Left ventricle myocardium inferior (tissue), 1 donor: ENCODE data around the gene ROS1. TPM values are rescaled to one million over a fixed set of nuclear protein-coding genes. Genes with fewer than 3 reads are reported as not detected.
"Not testable (repeated sequence)": the region's sequence is repeated elsewhere in the genome, so short reads cannot be mapped to it uniquely, and the experiment has no call there.

ENCODE experiments used
- DNase-seq: peaks from one replicate; pipeline ENCODE4 v3.0.0-alpha.2; 2020
- H3K27ac ChIP-seq: fragments of 200-600 bp; replicated peaks from 2 replicates; pipeline ENCODE4 v1.8.0; 2021
- H3K27me3 ChIP-seq: fragments of 200-600 bp; 2 replicates; pipeline ENCODE4 v1.8.0; 2021; ENCODE audit warnings: low read depth
- H3K36me3 ChIP-seq: fragments of 200-600 bp; 2 replicates; pipeline ENCODE4 v1.8.0; 2021
- H3K4me1 ChIP-seq: fragments of 200-600 bp; 2 replicates; pipeline ENCODE4 v1.8.0; 2021
- H3K4me3 ChIP-seq: fragments of 200-600 bp; 2 replicates; pipeline ENCODE4 v1.8.0; 2021; ENCODE audit warnings: mild to moderate bottlenecking, moderate library complexity
- H3K9me3 ChIP-seq: fragments of 200-600 bp; replicated peaks from 2 replicates; pipeline ENCODE4 v1.8.0; 2021
- intact Hi-C: fragments of 100-400 bp; cut with micrococcal nuclease; formaldehyde crosslinking; loops from one replicate; pipeline ENCODE4 v1.11.0; 2022
- total RNA-seq: library from RNA; stranded (reverse); fragmentation: NEBNext Ultra II Directional; extraction: Animal tissue kit (Norgen Biotek cat#: 25700); gene quantifications from one replicate; pipeline ENCODE4 v1.2.1, GENCODE V29; 2021
- TF ChIP-seq, protein P1 (sequence below): fragments of 200-600 bp; IDR thresholded peaks from 2 replicates; pipeline ENCODE4 v1.8.0; 2021; ENCODE audit warnings: antibody characterized with exemption, mild to moderate bottlenecking, borderline replicate concordance
- donor health status: DM: no; HTN: yes; CAD: no; lungs with severe emphysema.

Gene ROS1
- total RNA-seq, 1 donor from 2014 or later, result 0.08 TPM

DNA sequence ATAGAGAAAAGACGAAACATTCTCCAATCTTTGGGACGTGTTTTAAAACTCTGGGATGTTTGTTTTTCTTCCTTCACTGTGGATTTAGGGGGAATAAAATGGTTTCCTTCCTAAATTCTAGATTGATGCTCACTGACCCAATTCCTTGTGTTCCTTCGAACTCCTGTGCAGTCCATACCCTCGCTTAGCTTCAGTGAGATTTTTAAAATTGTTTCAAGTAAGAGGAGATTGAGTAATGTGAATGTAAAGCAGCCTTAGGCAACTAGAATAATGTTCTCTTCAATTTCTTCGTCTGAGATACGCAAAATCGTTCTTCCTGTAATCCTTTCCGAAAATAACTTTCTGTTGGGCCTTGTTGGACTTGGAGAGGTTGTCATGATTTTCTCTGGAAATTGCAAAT, 162.9 kb downstream of the ROS1 start:
- Histone ChIP-seq H3K9me3 (no peaks in the 10 kb centered on the region), H3K4me3 (no peak overlapping the region), H3K27me3 (peaks cover 98% of the 10 kb centered on the region), H3K27ac (no peak overlapping the region), H3K4me1 (peaks cover 24% of the 10 kb centered on the region), H3K36me3 (no peaks in the 10 kb centered on the region)
- TF ChIP-seq, protein P1, sequence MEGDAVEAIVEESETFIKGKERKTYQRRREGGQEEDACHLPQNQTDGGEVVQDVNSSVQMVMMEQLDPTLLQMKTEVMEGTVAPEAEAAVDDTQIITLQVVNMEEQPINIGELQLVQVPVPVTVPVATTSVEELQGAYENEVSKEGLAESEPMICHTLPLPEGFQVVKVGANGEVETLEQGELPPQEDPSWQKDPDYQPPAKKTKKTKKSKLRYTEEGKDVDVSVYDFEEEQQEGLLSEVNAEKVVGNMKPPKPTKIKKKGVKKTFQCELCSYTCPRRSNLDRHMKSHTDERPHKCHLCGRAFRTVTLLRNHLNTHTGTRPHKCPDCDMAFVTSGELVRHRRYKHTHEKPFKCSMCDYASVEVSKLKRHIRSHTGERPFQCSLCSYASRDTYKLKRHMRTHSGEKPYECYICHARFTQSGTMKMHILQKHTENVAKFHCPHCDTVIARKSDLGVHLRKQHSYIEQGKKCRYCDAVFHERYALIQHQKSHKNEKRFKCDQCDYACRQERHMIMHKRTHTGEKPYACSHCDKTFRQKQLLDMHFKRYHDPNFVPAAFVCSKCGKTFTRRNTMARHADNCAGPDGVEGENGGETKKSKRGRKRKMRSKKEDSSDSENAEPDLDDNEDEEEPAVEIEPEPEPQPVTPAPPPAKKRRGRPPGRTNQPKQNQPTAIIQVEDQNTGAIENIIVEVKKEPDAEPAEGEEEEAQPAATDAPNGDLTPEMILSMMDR, result no peak
- intact Hi-C loops, result no loop called here
- no peak for DNase-seq

DNA sequence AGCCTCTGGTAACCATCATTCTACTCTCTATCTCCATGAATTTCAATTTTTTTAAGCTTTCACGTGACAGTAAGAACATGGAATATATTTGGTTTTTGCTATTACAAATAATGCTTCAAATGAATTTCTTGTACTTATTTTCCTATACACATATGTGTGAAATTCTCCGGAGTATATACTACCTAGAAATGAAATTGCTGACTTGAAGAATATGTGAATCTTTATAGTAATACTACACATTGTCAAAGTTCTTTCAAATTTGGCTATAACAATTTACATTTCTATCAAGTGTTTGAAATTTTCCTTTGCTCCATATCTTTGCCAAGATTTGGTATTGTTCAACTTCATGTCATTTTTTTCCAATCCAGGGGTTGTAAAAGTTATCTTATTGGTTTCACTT, 172.0 kb downstream of the ROS1 start:
- intact Hi-C loops, result no loop called here
- Histone ChIP-seq H3K4me3 (no peak overlapping the region), H3K36me3 (no peaks in the 10 kb centered on the region), H3K27me3 (peaks cover 11% of the 10 kb centered on the region), H3K9me3 (peaks cover 5% of the 10 kb centered on the region), H3K27ac (no peak overlapping the region), H3K4me1 (no peaks in the 10 kb centered on the region)
- TF ChIP-seq, protein P1, result no peak
- no peak for DNase-seq

DNA sequence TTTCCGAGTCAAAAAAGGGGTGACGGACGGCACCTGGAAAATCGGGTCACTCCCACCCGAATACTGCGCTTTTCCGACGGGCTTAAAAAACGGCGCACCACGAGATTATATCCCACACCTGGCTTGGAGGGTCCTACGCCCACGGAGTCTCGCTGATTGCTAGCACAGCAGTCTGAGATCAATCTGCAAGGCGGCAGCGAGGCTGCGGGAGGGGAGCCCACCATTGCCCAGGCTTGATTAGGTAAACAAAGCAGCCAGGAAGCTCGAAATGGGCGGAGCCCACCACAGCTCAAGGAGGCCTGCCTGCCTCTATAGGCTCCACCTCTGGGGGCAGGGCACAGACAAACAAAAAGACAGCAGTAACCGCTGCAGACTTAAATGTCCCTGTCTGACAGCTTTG, 180.8 kb downstream of the ROS1 start:
- DNase-seq, H3K4me1 ChIP-seq, H3K36me3 ChIP-seq, H3K27me3 ChIP-seq, H3K27ac ChIP-seq, intact Hi-C loops, H3K4me3 ChIP-seq, H3K9me3 ChIP-seq: not testable (repeated sequence)

DNA sequence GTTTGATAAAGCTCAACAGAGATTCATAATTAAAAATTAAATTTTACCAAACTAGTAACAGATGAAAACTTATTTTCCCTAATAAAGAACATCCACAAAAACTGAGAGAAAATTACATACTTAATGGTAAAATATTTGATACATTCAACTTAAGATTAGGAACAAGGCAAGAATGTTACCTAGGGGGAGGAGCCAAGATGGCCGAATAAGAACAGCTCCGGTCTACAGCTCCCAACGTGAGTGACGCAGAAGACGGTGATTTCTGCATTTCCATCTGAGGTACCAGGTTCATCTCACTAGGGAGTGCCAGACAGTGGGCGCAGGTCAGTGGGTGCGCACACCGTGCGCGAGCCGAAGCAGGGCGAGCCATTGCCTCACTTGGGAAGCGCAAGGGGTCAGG, 181.2 kb downstream of the ROS1 start:
- intact Hi-C loops, result not testable (repeated sequence)

More for the DNA sequence above, 181.2 kb downstream of the ROS1 start:
- not testable (repeated sequence) for H3K9me3 ChIP-seq, H3K4me3 ChIP-seq, H3K27me3 ChIP-seq, H3K36me3 ChIP-seq, H3K4me1 ChIP-seq, DNase-seq, H3K27ac ChIP-seq

Other genes starting within 250 kb of the ROS1 start
- gene VGLL2, start 160.4 kb downstream of the ROS1 start, total RNA-seq, result 2.4 TPM
- 5.5 TPM for gene DCBLD1, start 56.7 kb upstream of the ROS1 start, total RNA-seq
- 22.7 TPM for gene GOPC, start 176.6 kb upstream of the ROS1 start, total RNA-seq
- 14.5 TPM for gene NUS1, start 249.5 kb upstream of the ROS1 start, total RNA-seq